Left lung (tissue), 10 donors: ENCODE measurements around the gene CIB4. TPM values are rescaled to one million over a fixed set of nuclear protein-coding genes. Genes with fewer than 3 reads are reported as not detected.

ENCODE experiments used
- ATAC-seq: fragments of 200-7000 bp; cut with Tn5 transposase; one replicate; pipeline ENCODE4 v1.9.1; 2020; ENCODE audit warnings: moderate library complexity
- DNase-seq, 4 donors: peaks; one replicate each; pipeline ENCODE4 v3.0.0-alpha.2; 2013 to 2020
- H3K27ac ChIP-seq, 2 donors: fragments of 200-600 bp; sonication (generic) in 1 of 2; one replicate each; pipeline versions ENCODE4 v1.5.0 to v1.8.0; 2020 to 2021
- H3K27me3 ChIP-seq, 2 donors: fragments of 200-600 bp; sonication (generic) in 1 of 2; one replicate each; pipeline versions ENCODE4 v1.5.0 to v1.8.0; 2020 to 2021
- H3K36me3 ChIP-seq, 2 donors: fragments of 200-600 bp; sonication (generic) in 1 of 2; one replicate each; pipeline versions ENCODE4 v1.5.0 to v1.8.0; 2020 to 2021
- H3K4me1 ChIP-seq, 2 donors: fragments of 200-600 bp; one replicate each; pipeline ENCODE4 v1.8.0; 2021
- H3K4me3 ChIP-seq, 2 donors: fragments of 200-600 bp; sonication (generic) in 1 of 2; one replicate each; pipeline versions ENCODE4 v1.5.0 to v1.8.0; 2020 to 2021; ENCODE audit warnings: mild to moderate bottlenecking in 1 of 2
- H3K9me3 ChIP-seq, 2 donors: fragments of 200-600 bp; sonication (generic) in 1 of 2; one replicate each; pipeline versions ENCODE4 v1.5.0 to v1.8.0; 2020 to 2021
- intact Hi-C, 2 donors: fragments of 100-400 bp; cut with DNase I; formaldehyde crosslinking; loops; one replicate each; pipeline versions ENCODE4 v1.11.2 to v1.14.2; 2022
- polyA plus RNA-seq, 6 donors: library from polyadenylated mRNA; unstranded; fragments of 120-200 nt; gene quantifications; one replicate each; pipeline ENCODE4 v1.2.1, GENCODE V29; 2013; ENCODE audit not compliant: insufficient read length in 6 of 6
- total RNA-seq, 2 donors: library from RNA; stranded (reverse); fragmentation: NEBNext Ultra II Directional; extraction: Animal tissue kit (Norgen Biotek cat#: 25700); gene quantifications; one replicate each; pipeline ENCODE4 v1.2.1, GENCODE V29; 2021
- TF ChIP-seq, protein P1 (sequence below), 2 donors: fragments of 200-600 bp; sonication (generic) in 1 of 2; IDR thresholded peaks; one replicate each; pipeline versions ENCODE4 v1.5.0 to v1.8.0; 2021; ENCODE audit warnings: antibody characterized with exemption in 2 of 2
- donor health status: DM: no; HTN: yes; CAD: no.
- donor health status: DM: no; HTN: no; CAD: no.

The CIB4 gene
- total and polyA plus RNA-seq, 8 donors, result 1.0 to 2.4 (median 1.8) TPM; not detected in 2

DNA sequence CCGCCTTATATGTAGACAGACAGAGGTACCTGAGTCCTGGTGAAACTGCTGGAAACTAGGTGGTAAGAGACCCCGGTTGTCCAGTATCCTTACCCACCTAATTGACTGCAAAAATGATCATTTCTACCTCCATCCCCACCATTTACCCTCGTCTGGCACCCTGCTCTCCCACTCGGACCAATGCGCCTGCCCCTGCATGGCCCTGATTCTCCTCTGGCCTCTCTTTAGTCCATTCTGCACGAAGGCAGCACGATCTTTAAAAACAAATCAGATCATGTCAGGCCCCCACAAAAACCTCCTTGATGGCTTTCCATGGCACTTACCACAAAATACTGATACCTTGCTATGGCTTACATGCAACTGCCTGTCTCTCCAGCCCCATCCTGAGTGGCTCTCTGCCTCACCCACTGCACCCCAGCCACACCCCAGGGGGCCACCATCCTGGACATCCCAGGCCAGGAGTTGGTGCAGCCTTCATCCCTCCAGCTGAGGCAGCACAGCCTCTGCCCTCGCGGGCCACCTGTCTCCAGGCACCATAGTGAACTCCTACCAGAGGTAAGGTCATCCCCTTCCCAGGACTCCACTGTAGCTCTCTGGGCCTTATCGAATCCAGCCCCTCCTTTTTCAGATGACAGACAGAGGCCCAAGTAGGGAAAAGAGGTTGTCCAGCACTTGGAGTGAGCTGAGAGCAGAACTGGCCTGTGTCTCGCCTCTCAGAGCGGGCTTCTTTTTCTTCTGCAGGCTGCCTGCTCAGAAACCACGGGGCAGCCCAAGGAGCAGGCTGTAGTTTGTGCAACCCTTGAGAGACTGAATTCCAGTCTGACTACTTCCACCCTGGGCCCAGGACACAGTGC is 12.3 kb upstream of the CIB4 start:
- Histone ChIP-seq H3K9me3 (no peaks in the 10 kb centered on the region), H3K27ac (peak overlapping the region; percentile 7 to 55), H3K4me3 (no peak overlapping the region), H3K27me3 (no peaks in the 10 kb centered on the region), H3K4me1 (peaks cover 0 to 6% of the 10 kb centered on the region in 2 donors), H3K36me3 (no peaks in the 10 kb centered on the region)
- DNase-seq (peak in 1 of 4 donors; percentile 49), ATAC-seq (peak; percentile 88)
- intact Hi-C loops, result no loop called here
- TF ChIP-seq, protein P1, sequence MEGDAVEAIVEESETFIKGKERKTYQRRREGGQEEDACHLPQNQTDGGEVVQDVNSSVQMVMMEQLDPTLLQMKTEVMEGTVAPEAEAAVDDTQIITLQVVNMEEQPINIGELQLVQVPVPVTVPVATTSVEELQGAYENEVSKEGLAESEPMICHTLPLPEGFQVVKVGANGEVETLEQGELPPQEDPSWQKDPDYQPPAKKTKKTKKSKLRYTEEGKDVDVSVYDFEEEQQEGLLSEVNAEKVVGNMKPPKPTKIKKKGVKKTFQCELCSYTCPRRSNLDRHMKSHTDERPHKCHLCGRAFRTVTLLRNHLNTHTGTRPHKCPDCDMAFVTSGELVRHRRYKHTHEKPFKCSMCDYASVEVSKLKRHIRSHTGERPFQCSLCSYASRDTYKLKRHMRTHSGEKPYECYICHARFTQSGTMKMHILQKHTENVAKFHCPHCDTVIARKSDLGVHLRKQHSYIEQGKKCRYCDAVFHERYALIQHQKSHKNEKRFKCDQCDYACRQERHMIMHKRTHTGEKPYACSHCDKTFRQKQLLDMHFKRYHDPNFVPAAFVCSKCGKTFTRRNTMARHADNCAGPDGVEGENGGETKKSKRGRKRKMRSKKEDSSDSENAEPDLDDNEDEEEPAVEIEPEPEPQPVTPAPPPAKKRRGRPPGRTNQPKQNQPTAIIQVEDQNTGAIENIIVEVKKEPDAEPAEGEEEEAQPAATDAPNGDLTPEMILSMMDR (IDR thresholded peaks at IDR 0.05), result no peak

GRCh38 chr2:26652361-26653041 is 11.3 kb upstream of the CIB4 start:
- no peaks in the 10 kb centered on the region for H3K9me3 ChIP-seq
- no peak overlapping the region for H3K4me3 ChIP-seq
- DNase-seq, result peak in 2 of 4 donors; percentile 92 to 94
- TF ChIP-seq, protein P1 (IDR thresholded peaks at IDR 0.05), result no peak
- no peaks in the 10 kb centered on the region for H3K36me3 ChIP-seq
- peaks cover 0 to under 1% of the 10 kb centered on the region in 2 donors for H3K27me3 ChIP-seq
- ATAC-seq, result peak; percentile 53
- H3K27ac ChIP-seq, result peak overlapping the region; percentile 45 to 55
- peaks cover 0 to 6% of the 10 kb centered on the region in 2 donors for H3K4me1 ChIP-seq
- intact Hi-C loops, result no loop called here

- H3K36me3 ChIP-seq, result no peaks in the 10 kb centered on the region
- H3K27me3 ChIP-seq, result peaks cover 0 to 8% of the 10 kb centered on the region in 2 donors
- H3K27ac ChIP-seq, result peak overlapping the region; percentile 7 to 45
- ATAC-seq, result no peak
- DNase-seq, result no peak
- TF ChIP-seq, protein P1 (IDR thresholded peaks at IDR 0.05), result no peak
- no peak overlapping the region for H3K4me3 ChIP-seq
- intact Hi-C loops, result no loop called here
- H3K4me1 ChIP-seq, result peaks cover 0 to 6% of the 10 kb centered on the region in 2 donors
- no peaks in the 10 kb centered on the region for H3K9me3 ChIP-seq
Measured at GRCh38 chr2:26651799-26652198, 10.6 kb upstream of the CIB4 start.

DNA sequence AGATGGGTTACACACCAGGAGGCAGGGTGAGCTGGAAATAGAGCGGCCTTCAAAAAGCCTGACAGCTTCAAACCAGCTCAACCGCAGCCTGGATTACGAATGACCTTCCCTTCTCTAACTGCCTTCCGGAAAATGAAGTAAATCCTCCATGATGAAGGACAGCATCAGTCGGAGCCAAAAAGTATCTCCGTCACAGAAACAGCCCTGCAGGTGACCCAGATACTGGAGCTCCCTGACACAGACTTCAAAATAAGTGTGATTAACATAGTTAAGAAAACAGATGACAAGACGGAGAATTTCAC is 10.3 kb upstream of the CIB4 start:
- ATAC-seq, result no peak
- intact Hi-C loops, result no loop called here
- Histone ChIP-seq H3K27ac (peak overlapping the region; percentile 7 to 45), H3K4me3 (no peak overlapping the region), H3K4me1 (peaks cover 0 to 6% of the 10 kb centered on the region in 2 donors), H3K36me3 (no peaks in the 10 kb centered on the region), H3K27me3 (peaks cover 0 to 8% of the 10 kb centered on the region in 2 donors), H3K9me3 (no peaks in the 10 kb centered on the region)
- no peak for DNase-seq
- TF ChIP-seq, protein P1 (IDR thresholded peaks at IDR 0.05), result no peak
